K562 (cell line): ENCODE results near the gene LHX5. TPM values are rescaled to one million over a fixed set of nuclear protein-coding genes. Genes with fewer than 3 reads are reported as not detected.

ENCODE experiments used
- ATAC-seq: fragments of 200-7000 bp; cut with Tn5 transposase; 3 replicates; pipeline ENCODE4 v1.9.1; 2020; ENCODE audit warnings: moderate library complexity
- BruUV-seq: library from RNA; stranded (reverse); fragments of 400-500 nt; replicated peaks from 2 replicates; lab custom pipeline; 2021; lab: Mats Ljungman, UMichigan
- CTCF ChIA-PET: fragments of 300-600 bp; formaldehyde crosslinking; extraction: SDS; loops from one replicate; lab custom pipeline; 2021; ENCODE audit warnings: low intra/inter-chr PET ratio; lab: Yijun Ruan, JAX
- POLR2A ChIA-PET: fragments of 300-600, 350-650 bp; sonication (Branson Sonifier 250); formaldehyde crosslinking; extraction: SDS; loops from one replicate; lab custom pipeline; 2021; ENCODE audit warnings: antibody characterized with exemption, inconsistent platforms; lab: Yijun Ruan, JAX
- DNase-seq, 4 experiments: peaks; one replicate each; pipeline versions ENCODE4 v3.0.0 to v3.0.0-alpha.2; 2011 to 2018; ENCODE audit warnings: low spot score in 3 of 4, mixed read lengths in 3 of 4; ENCODE audit errors: extremely low read depth in 1 of 4
- FAIRE-seq: peaks from 2 replicates; lab custom pipeline; 2011; peaks lifted over from hg19 to GRCh38; lab: Jason Lieb, UNC
- H2AFZ ChIP-seq: 2 replicates; pipeline ENCODE4 v1.6.0; 2011; ENCODE audit warnings: low read depth, low read length, control low read depth, inconsistent platforms
- H3K27ac ChIP-seq: fragments of 200-600 bp; 3 replicates; pipeline ENCODE4 v1.8.0; 2011; ENCODE audit warnings: low read depth, mild to moderate bottlenecking, control low read depth, inconsistent platforms, low read length, moderate library complexity, mixed read lengths; ENCODE audit errors: extremely low read depth
- H3K27me3 ChIP-seq, 2 experiments: fragments of 300-600 bp in 1 of 2; 2 replicates in 1 of 2; 3 replicates in 1 of 2; pipeline versions ENCODE4 v1.6.0 to v1.8.0; 2011; ENCODE audit warnings: inconsistent platforms in 2 of 2, low read length in 2 of 2, mild to moderate bottlenecking in 1 of 2, mixed read lengths in 1 of 2, moderate library complexity in 1 of 2; ENCODE audit not compliant: control insufficient read depth in 2 of 2, insufficient read depth in 2 of 2
- H3K36me3 ChIP-seq: fragments of 300-600 bp; 3 replicates; pipeline ENCODE4 v1.8.0; 2011; ENCODE audit warnings: mild to moderate bottlenecking, low read length, inconsistent platforms; ENCODE audit not compliant: control insufficient read depth, insufficient read depth
- H3K4me1 ChIP-seq, 2 experiments: fragments of 200-600 bp in 1 of 2; replicated peaks in 1 of 2; 2 replicates in 1 of 2; 3 replicates in 1 of 2; pipeline versions ENCODE4 v1.5.1 to v1.8.0; 2011; ENCODE audit warnings: inconsistent platforms in 2 of 2, low read length in 2 of 2, mild to moderate bottlenecking in 1 of 2, mixed read lengths in 1 of 2, moderate library complexity in 1 of 2; ENCODE audit not compliant: control insufficient read depth in 2 of 2, insufficient read depth in 2 of 2
- H3K4me2 ChIP-seq: 2 replicates; pipeline ENCODE4 v1.6.1; 2011; ENCODE audit warnings: low read length, control low read depth, inconsistent platforms, mixed read lengths; ENCODE audit not compliant: insufficient read depth
- H3K4me3 ChIP-seq: fragments of 200-600 bp; sonication (generic), shearing (Covaris generic); 2 replicates; pipeline ENCODE4 v1.5.1; 2016; ENCODE audit warnings: control low read depth, inconsistent platforms
- H3K79me2 ChIP-seq: fragments of 200-600 bp; 3 replicates; pipeline ENCODE4 v1.8.0; 2011; ENCODE audit warnings: low read length, inconsistent platforms; ENCODE audit not compliant: control insufficient read depth, insufficient read depth
- H3K9ac ChIP-seq, 2 experiments: 2 replicates each; pipeline versions ENCODE4 v1.6.0 to v1.6.1; 2011; ENCODE audit warnings: low read depth in 2 of 2, low read length in 2 of 2, control low read depth in 1 of 2, inconsistent platforms in 1 of 2, mild to moderate bottlenecking in 1 of 2, mixed read lengths in 1 of 2; ENCODE audit not compliant: insufficient read depth in 1 of 2
- H3K9me1 ChIP-seq: one replicate; pipeline ENCODE4 v1.6.0; 2011; ENCODE audit warnings: inconsistent platforms, mild to moderate bottlenecking, low read length, moderate library complexity; ENCODE audit not compliant: control insufficient read depth, insufficient read depth
- H3K9me3 ChIP-seq: replicated peaks from 2 replicates; pipeline ENCODE4 v1.5.1; 2011; ENCODE audit warnings: low read depth, low read length, inconsistent platforms; ENCODE audit not compliant: control insufficient read depth, insufficient read depth
- H4K20me1 ChIP-seq: replicated peaks from 2 replicates; pipeline ENCODE4 v1.6.1; 2011; ENCODE audit warnings: low read length, inconsistent platforms, mixed read lengths; ENCODE audit not compliant: control insufficient read depth, insufficient read depth
- ETV5 ChIP-seq: sonication (generic); formaldehyde crosslinking; IDR thresholded peaks from 2 replicates; pipeline ENCODE4 v1.4.0; 2020; ENCODE audit warnings: low read depth, mild to moderate bottlenecking, missing genetic modification reagents
- HNRNPL ChIP-seq: fragments of 200-400 bp; formaldehyde crosslinking; IDR thresholded peaks from 2 replicates; pipeline ENCODE4 v1.6.1; 2017; ENCODE audit warnings: low read depth, mild to moderate bottlenecking, low read length
- LEF1 ChIP-seq: fragments of 450-650 bp; IDR thresholded peaks from 2 replicates; pipeline ENCODE4 v1.6.1; 2016; ENCODE audit warnings: mild to moderate bottlenecking
- NR2F6 ChIP-seq: fragments of 450-650 bp; formaldehyde crosslinking; IDR thresholded peaks from 2 replicates; pipeline ENCODE4 v1.4.0; 2020; ENCODE audit warnings: mild to moderate bottlenecking
- SIRT6 ChIP-seq: IDR thresholded peaks from one replicate; pipeline ENCODE4 v1.6.1; 2012; ENCODE audit warnings: low read depth, mild to moderate bottlenecking, control low read depth, inconsistent platforms, low read length, moderate library complexity
- TCF7L2 ChIP-seq: fragments of 150-350 bp; IDR thresholded peaks from 2 replicates; pipeline ENCODE4 v1.6.1; 2016; ENCODE audit warnings: low read depth, mild to moderate bottlenecking, low read length, moderate library complexity
- WGBS: fragments of 100-300 bp; shearing (Covaris generic); methylation state at CpG from one replicate; pipeline ENCODE4 v1.1.6; 2016; ENCODE audit warnings: low coverage, mixed read lengths; ENCODE audit not compliant: insufficient coverage; ENCODE audit errors: missing lambda C conversion rate; 5-methylcytosine and 5-hydroxymethylcytosine counted together
- in situ Hi-C: fragments of 300-500 bp; cut with MboI; formaldehyde crosslinking; loops from 4 replicates; pipeline ENCODE4 v1.15.0; 2018; ENCODE audit warnings: inconsistent platforms, mixed read lengths
- intact Hi-C: fragments of 100-400 bp; cut with micrococcal nuclease; formaldehyde crosslinking; loops from 2 replicates; pipeline ENCODE4 v1.14.2; 2022
- polyA plus RNA-seq, 8 experiments: library from polyadenylated mRNA; depleted of rRNA in 4 of 8; stranded (reverse) in 5 of 8; unstranded in 3 of 8; fragments of >200 nt; fragmentation: Nextera tagmentation in 2 of 8; fragmentation: Illumina TruSeq in 1 of 8; extraction: Ambion mirVana in 2 of 8; extraction: Trizol in 1 of 8; gene quantifications; 2 replicates each; pipeline versions ENCODE4 v1.2.1 to v1.2.3, GENCODE V29; 2011 to 2014; ENCODE audit warnings: inconsistent platforms in 1 of 8, missing spikeins in 1 of 8
- total RNA-seq, 7 experiments: library from RNA; depleted of rRNA in 6 of 7; stranded (reverse); fragments of >200 nt in 6 of 7; fragmentation: Illumina TruSeq in 2 of 7; extraction: Trizol in 2 of 7; gene quantifications; 2 replicates each; pipeline versions ENCODE4 v1.2.1 to v1.2.3, GENCODE V29; 2011 to 2021; ENCODE audit warnings: low replicate concordance in 1 of 7
- TF ChIP-seq, protein P1 (sequence below), 2 experiments: fragments of 250-450 bp in 1 of 2; fragments of 450-650 bp in 1 of 2; sonication (Bioruptor Pico) in 1 of 2; IDR thresholded peaks; 2 replicates each; pipeline versions ENCODE4 v1.6.1 to v1.8.0; 2016 to 2021; ENCODE audit warnings: mild to moderate bottlenecking in 2 of 2, moderate library complexity in 2 of 2, missing compliant biosample characterization in 1 of 2, missing genetic modification characterization in 1 of 2
- TF ChIP-seq, protein P2 (sequence below): fragments of 450-650 bp; IDR thresholded peaks from 2 replicates; pipeline ENCODE4 v1.6.1; 2016; ENCODE audit warnings: low read depth, mild to moderate bottlenecking, moderate library complexity
- TF ChIP-seq, protein P3 (sequence below): fragments of 450-650 bp; IDR thresholded peaks from 2 replicates; pipeline ENCODE4 v1.6.1; 2016; ENCODE audit warnings: borderline replicate concordance

The LHX5 gene
- total and polyA plus RNA-seq, 9 of the 15 experiments (the other 6 are each of a cell fraction or from before 2014, with no cell fraction given): 0.04 to 0.17 (median 0.05) TPM; not detected in 6

DNA sequence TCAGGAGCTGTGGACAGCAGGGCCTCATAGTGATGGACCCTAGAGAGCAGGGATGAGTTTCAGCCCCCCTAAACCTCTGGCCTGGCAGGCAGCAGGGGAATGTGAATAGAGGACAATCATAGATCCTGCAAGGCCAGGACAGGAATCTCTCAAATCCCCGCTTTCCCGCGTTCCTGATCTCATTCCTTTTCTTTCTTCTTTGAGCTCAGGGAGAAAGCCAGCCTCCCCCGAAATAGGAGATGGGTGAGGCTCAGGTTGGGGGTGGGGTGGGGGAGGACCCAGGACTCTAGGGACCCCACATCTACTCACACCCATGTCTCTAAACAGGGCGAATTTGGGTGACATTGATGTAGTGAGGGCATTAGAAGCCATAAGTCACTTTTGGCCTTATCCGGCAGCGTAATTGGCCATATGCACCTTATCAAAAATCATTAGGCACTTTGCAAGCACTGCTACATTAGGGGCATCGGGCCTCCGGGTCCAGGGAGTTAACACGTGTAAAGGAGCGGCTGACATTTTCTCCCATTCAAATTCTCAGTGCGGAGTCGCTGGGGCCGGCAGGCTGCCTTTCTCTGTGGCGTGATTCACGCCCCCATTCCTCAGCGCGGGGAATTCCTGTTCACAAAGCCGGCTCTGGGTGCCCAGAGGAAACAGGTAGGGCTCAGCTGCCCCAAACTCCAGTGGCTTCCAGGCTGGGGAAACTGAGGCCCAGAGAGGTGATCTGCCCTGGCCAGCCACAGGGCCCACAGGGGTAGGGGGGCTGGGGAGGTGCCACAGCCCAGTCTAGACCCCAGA lies 1.5 kb downstream of the LHX5 start:
- CTCF ChIA-PET: no interaction called here
- Histone ChIP-seq H3K9me1 (no peaks in the 10 kb centered on the region), H3K9ac (no peak overlapping the region), H3K27me3 (peaks cover 82 to 99% of the 10 kb centered on the region in 2 experiments), H3K27ac (no peak overlapping the region), H3K36me3 (no peaks in the 10 kb centered on the region), H3K4me1 (peaks cover 0 to 40% of the 10 kb centered on the region in 2 experiments; a peak in 3 of 5 replicates), H3K9me3 (no peaks in the 10 kb centered on the region), H3K4me2 (no peak overlapping the region), H2AFZ (no peak overlapping the region), H3K79me2 (no peaks in the 10 kb centered on the region), H4K20me1 (peaks cover 24% of the 10 kb centered on the region), H3K4me3 (no peak overlapping the region)
- 4% methylated on average over 14 of the region's 19 CpGs for WGBS
- ATAC-seq (no peak), DNase-seq (no peak), FAIRE-seq (no peak)
- no TSS peak for BruUV-seq
- POLR2A ChIA-PET: interaction anchor here (0.7 kb wide), 1 partner anchor 32 kb away, joined by 3 read pairs; no protein-coding TSS in a partner anchor
- intact Hi-C loops (loop anchor here (10.0 kb wide), 1 partner anchor 115 kb away; no protein-coding TSS in a partner anchor), in situ Hi-C loops (no loop called here)
- TF ChIP-seq, protein P1, sequence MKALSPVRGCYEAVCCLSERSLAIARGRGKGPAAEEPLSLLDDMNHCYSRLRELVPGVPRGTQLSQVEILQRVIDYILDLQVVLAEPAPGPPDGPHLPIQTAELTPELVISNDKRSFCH (CRISPR knock-in tag; IDR thresholded peaks at IDR 0.05): no peak
- TF ChIP-seq, protein P1 (tag; IDR thresholded peaks at IDR 0.05): no peak
- no peak for TF ChIP-seq NR2F6
- no peak for TF ChIP-seq TCF7L2
- TF ChIP-seq ETV5 (CRISPR knock-in tag): no peak
- TF ChIP-seq SIRT6: no peak
- TF ChIP-seq, protein P2, sequence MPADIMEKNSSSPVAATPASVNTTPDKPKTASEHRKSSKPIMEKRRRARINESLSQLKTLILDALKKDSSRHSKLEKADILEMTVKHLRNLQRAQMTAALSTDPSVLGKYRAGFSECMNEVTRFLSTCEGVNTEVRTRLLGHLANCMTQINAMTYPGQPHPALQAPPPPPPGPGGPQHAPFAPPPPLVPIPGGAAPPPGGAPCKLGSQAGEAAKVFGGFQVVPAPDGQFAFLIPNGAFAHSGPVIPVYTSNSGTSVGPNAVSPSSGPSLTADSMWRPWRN: no peak
- no peak for TF ChIP-seq LEF1
- TF ChIP-seq HNRNPL: no peak
- TF ChIP-seq, protein P3, sequence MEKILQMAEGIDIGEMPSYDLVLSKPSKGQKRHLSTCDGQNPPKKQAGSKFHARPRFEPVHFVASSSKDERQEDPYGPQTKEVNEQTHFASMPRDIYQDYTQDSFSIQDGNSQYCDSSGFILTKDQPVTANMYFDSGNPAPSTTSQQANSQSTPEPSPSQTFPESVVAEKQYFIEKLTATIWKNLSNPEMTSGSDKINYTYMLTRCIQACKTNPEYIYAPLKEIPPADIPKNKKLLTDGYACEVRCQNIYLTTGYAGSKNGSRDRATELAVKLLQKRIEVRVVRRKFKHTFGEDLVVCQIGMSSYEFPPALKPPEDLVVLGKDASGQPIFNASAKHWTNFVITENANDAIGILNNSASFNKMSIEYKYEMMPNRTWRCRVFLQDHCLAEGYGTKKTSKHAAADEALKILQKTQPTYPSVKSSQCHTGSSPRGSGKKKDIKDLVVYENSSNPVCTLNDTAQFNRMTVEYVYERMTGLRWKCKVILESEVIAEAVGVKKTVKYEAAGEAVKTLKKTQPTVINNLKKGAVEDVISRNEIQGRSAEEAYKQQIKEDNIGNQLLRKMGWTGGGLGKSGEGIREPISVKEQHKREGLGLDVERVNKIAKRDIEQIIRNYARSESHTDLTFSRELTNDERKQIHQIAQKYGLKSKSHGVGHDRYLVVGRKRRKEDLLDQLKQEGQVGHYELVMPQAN: no peak
